ENCODE data around the gene ARHGAP28.

Gene ARHGAP28

GRCh38 chr18:6876641-6877041 lies 147.1 kb downstream of the ARHGAP28 start:
- Histone ChIP-seq H3K9ac (no peak overlapping the region), H2AFZ (no peak overlapping the region), H3K36me3 (ENCODE audit: control insufficient read depth, insufficient read depth, low read length) (no peaks in the 10 kb centered on the region), H3K27me3 (ENCODE audit: control insufficient read depth, insufficient read depth, low read length) (no peaks in the 10 kb centered on the region), H3K4me1 (no peaks in the 10 kb centered on the region), H3K79me2 (no peaks in the 10 kb centered on the region), H3K4me3 (ENCODE audit: low read depth, low read length) (no peak overlapping the region), H3K4me2 (ENCODE audit: low read length) (no peak overlapping the region), H3K27ac (no peak overlapping the region), H3K9me3 (ENCODE audit: control insufficient read depth, low read length) (no peaks in the 10 kb centered on the region)
- TF ChIP-seq CTCF (IDR thresholded peaks at IDR 0.05): no peak

GRCh38 chr18:6877288-6877687 lies 147.8 kb downstream of the ARHGAP28 start:
- no peak overlapping the region for H3K4me2 ChIP-seq (ENCODE audit: low read length)
- no peak overlapping the region for H3K9ac ChIP-seq
- H3K36me3 ChIP-seq (ENCODE audit: control insufficient read depth, insufficient read depth, low read length): no peaks in the 10 kb centered on the region
- no peaks in the 10 kb centered on the region for H3K27me3 ChIP-seq (ENCODE audit: control insufficient read depth, insufficient read depth, low read length)
- TF ChIP-seq CTCF (IDR thresholded peaks at IDR 0.05): no peak
- no peaks in the 10 kb centered on the region for H3K79me2 ChIP-seq
- no peaks in the 10 kb centered on the region for H3K4me1 ChIP-seq
- H3K27ac ChIP-seq: no peak overlapping the region
- H2AFZ ChIP-seq: no peak overlapping the region
- no peak overlapping the region for H3K4me3 ChIP-seq (ENCODE audit: low read depth, low read length)
- no peaks in the 10 kb centered on the region for H3K9me3 ChIP-seq (ENCODE audit: control insufficient read depth, low read length)

- Histone ChIP-seq H3K4me2 (ENCODE audit: low read length) (no peak overlapping the region), H3K79me2 (no peaks in the 10 kb centered on the region), H2AFZ (no peak overlapping the region), H3K4me1 (no peaks in the 10 kb centered on the region), H3K27ac (no peak overlapping the region), H3K27me3 (ENCODE audit: control insufficient read depth, insufficient read depth, low read length) (no peaks in the 10 kb centered on the region), H3K9ac (no peak overlapping the region), H3K4me3 (ENCODE audit: low read depth, low read length) (no peak overlapping the region), H3K9me3 (ENCODE audit: control insufficient read depth, low read length) (no peaks in the 10 kb centered on the region), H3K36me3 (ENCODE audit: control insufficient read depth, insufficient read depth, low read length) (no peaks in the 10 kb centered on the region)
- no peak for TF ChIP-seq CTCF (IDR thresholded peaks at IDR 0.05)
Measured at GRCh38 chr18:6878556-6879297, 149.2 kb downstream of the ARHGAP28 start.

GRCh38 chr18:6879508-6880195 lies 150.1 kb downstream of the ARHGAP28 start:
- H3K79me2 ChIP-seq: no peaks in the 10 kb centered on the region
- H2AFZ ChIP-seq: no peak overlapping the region
- no peaks in the 10 kb centered on the region for H3K9me3 ChIP-seq (ENCODE audit: control insufficient read depth, low read length)
- no peaks in the 10 kb centered on the region for H3K27me3 ChIP-seq (ENCODE audit: control insufficient read depth, insufficient read depth, low read length)
- H3K4me3 ChIP-seq (ENCODE audit: low read depth, low read length): no peak overlapping the region
- no peak overlapping the region for H3K9ac ChIP-seq
- no peak overlapping the region for H3K27ac ChIP-seq
- TF ChIP-seq CTCF (IDR thresholded peaks at IDR 0.05): no peak
- no peaks in the 10 kb centered on the region for H3K36me3 ChIP-seq (ENCODE audit: control insufficient read depth, insufficient read depth, low read length)
- no peak overlapping the region for H3K4me2 ChIP-seq (ENCODE audit: low read length)
- no peaks in the 10 kb centered on the region for H3K4me1 ChIP-seq
